HepG2 (cell line): ENCODE data around the gene SPATA31E1. TPM values are rescaled to one million over a fixed set of nuclear protein-coding genes. Genes with fewer than 3 reads are reported as not detected.

Experiments
- ATAC-seq: fragments of 200-7000 bp; cut with Tn5 transposase; 3 replicates; pipeline ENCODE4 v1.9.1; 2020; ENCODE audit warnings: mild to moderate bottlenecking, moderate library complexity
- BruUV-seq: library from RNA; stranded (reverse); fragments of 400-500 nt; replicated peaks from 2 replicates; lab custom pipeline; 2021; lab: Mats Ljungman, UMichigan
- CTCF ChIA-PET: fragments of 300-600 bp; formaldehyde crosslinking; extraction: SDS; loops from one replicate; lab custom pipeline; 2021; ENCODE audit warnings: low total read pairs, inconsistent platforms, low intra/inter-chr PET ratio; lab: Yijun Ruan, JAX
- POLR2A ChIA-PET: fragments of 350-600 bp; sonication (Branson Sonifier 250); formaldehyde crosslinking; loops from one replicate; lab custom pipeline; 2020; ENCODE audit warnings: antibody characterized with exemption, inconsistent platforms; lab: Yijun Ruan, JAX
- DNase-seq: peaks from one replicate; pipeline ENCODE4 v3.0.0-alpha.2; 2015; ENCODE audit warnings: low spot score
- FAIRE-seq: peaks from 3 replicates; lab custom pipeline; 2011; peaks lifted over from hg19 to GRCh38; lab: Jason Lieb, UNC
- H2AFZ ChIP-seq: one replicate; pipeline ENCODE4 v1.6.1; 2011; ENCODE audit warnings: low read length, inconsistent platforms
- H3K27ac ChIP-seq: fragments of 300-600 bp; 3 replicates; pipeline ENCODE4 v1.8.0; 2011; ENCODE audit warnings: mixed run types, mild to moderate bottlenecking, mixed read lengths, low read length, inconsistent platforms; ENCODE audit not compliant: insufficient read depth; ENCODE audit errors: extremely low read length
- H3K27me3 ChIP-seq, 2 experiments: fragments of 200-600 bp in 1 of 2; 2 replicates in 1 of 2; 3 replicates in 1 of 2; pipeline versions ENCODE4 v1.6.0 to v1.8.0; 2011; ENCODE audit warnings: low read length in 2 of 2, mild to moderate bottlenecking in 2 of 2, moderate library complexity in 2 of 2, inconsistent platforms in 1 of 2; ENCODE audit not compliant: insufficient read depth in 2 of 2, control insufficient read depth in 1 of 2
- H3K36me3 ChIP-seq, 2 experiments: fragments of 200-600 bp in 1 of 2; replicated peaks in 1 of 2; 2 replicates in 1 of 2; 3 replicates in 1 of 2; pipeline versions ENCODE4 v1.5.1 to v1.8.0; 2011; ENCODE audit warnings: low read length in 2 of 2, inconsistent platforms in 1 of 2; ENCODE audit not compliant: insufficient read depth in 2 of 2, control insufficient read depth in 1 of 2
- H3K4me1 ChIP-seq: 2 replicates; pipeline ENCODE4 v1.5.1; 2012; ENCODE audit warnings: low read length, inconsistent platforms; ENCODE audit not compliant: insufficient read depth
- H3K4me2 ChIP-seq: 2 replicates; pipeline ENCODE4 v1.6.0; 2011; ENCODE audit warnings: low read depth, low read length, inconsistent platforms
- H3K4me3 ChIP-seq, 3 experiments: fragments of 200-600 bp in 1 of 3; sonication (generic), shearing (Covaris generic) in 1 of 3; replicated peaks in 1 of 3; 2 replicates each; pipeline ENCODE4 v1.5.1; 2011 to 2016; ENCODE audit warnings: low read length in 3 of 3, inconsistent platforms in 2 of 3, low read depth in 2 of 3, mild to moderate bottlenecking in 2 of 3, control low read depth in 1 of 3, mixed read lengths in 1 of 3; ENCODE audit not compliant: insufficient read depth in 1 of 3
- H3K79me2 ChIP-seq: one replicate; pipeline ENCODE4 v1.6.1; 2011; ENCODE audit warnings: low read length, inconsistent platforms; ENCODE audit not compliant: insufficient read depth
- H3K9ac ChIP-seq: 2 replicates; pipeline ENCODE4 v1.6.0; 2011; ENCODE audit warnings: mild to moderate bottlenecking, low read depth, low read length, inconsistent platforms; ENCODE audit not compliant: insufficient read depth
- H3K9me3 ChIP-seq: 2 replicates; pipeline ENCODE4 v1.5.1; 2012; ENCODE audit warnings: mild to moderate bottlenecking, low read length
- H4K20me1 ChIP-seq: 2 replicates; pipeline ENCODE4 v1.6.0; 2011; ENCODE audit warnings: inconsistent platforms, mild to moderate bottlenecking, low read length, moderate library complexity; ENCODE audit not compliant: insufficient read depth
- CEBPB ChIP-seq: IDR thresholded peaks from 2 replicates; pipeline ENCODE4 v1.6.1; 2011; ENCODE audit warnings: low read depth, low read length, improper control_type of control experiment, borderline replicate concordance
- MAFK ChIP-seq, 2 experiments: IDR thresholded peaks in 1 of 2; conservative IDR thresholded peaks in 1 of 2; 2 replicates each; pipeline ENCODE4 v1.6.1; 2011; ENCODE audit warnings: improper control_type of control experiment in 2 of 2, low read length in 2 of 2
- POGZ ChIP-seq: sonication (generic); formaldehyde crosslinking; IDR thresholded peaks from 2 replicates; pipeline ENCODE4 v1.4.0; 2020; ENCODE audit warnings: mild to moderate bottlenecking, missing genetic modification reagents
- TARDBP ChIP-seq: sonication (generic); formaldehyde crosslinking; IDR thresholded peaks from 2 replicates; pipeline ENCODE4 v1.8.0; 2022; ENCODE audit warnings: mild to moderate bottlenecking, missing genetic modification reagents
- ZNF251 ChIP-seq: sonication (generic); formaldehyde crosslinking; IDR thresholded peaks from 2 replicates; pipeline ENCODE4 v1.9.0; 2021; ENCODE audit warnings: mild to moderate bottlenecking, missing genetic modification reagents
- ZNF530 ChIP-seq: sonication (generic); formaldehyde crosslinking; IDR thresholded peaks from 2 replicates; pipeline ENCODE4 v1.5.0; 2020; ENCODE audit warnings: low read depth, mild to moderate bottlenecking, missing genetic modification reagents
- ZNF749 ChIP-seq: sonication (generic); formaldehyde crosslinking; IDR thresholded peaks from 2 replicates; pipeline ENCODE4 v1.8.0; 2022; ENCODE audit warnings: mild to moderate bottlenecking, missing genetic modification reagents, moderate library complexity, borderline replicate concordance
- WGBS: methylation state at CpG from one replicate; pipeline ENCODE4 v1.1.6; 2017; ENCODE audit warnings: low lambda C conversion rate; 5-methylcytosine and 5-hydroxymethylcytosine counted together
- in situ Hi-C: cut with HindIII; loops from 2 replicates; pipeline ENCODE4 v1.10.0; 2017; ENCODE audit warnings: low pct_unique_long_range_greater_than_20kb; ENCODE audit not compliant: extremely low pct_ligation_motif_present
- intact Hi-C: fragments of 100-400 bp; cut with micrococcal nuclease; formaldehyde crosslinking; loops from one replicate; pipeline ENCODE4 v1.10.0; 2022; ENCODE audit not compliant: unreplicated experiment
- polyA plus RNA-seq, 8 experiments: library from polyadenylated mRNA; depleted of rRNA in 3 of 8; stranded (reverse) in 7 of 8; unstranded in 1 of 8; fragments of >200 nt; fragmentation: Illumina TruSeq in 4 of 8; extraction: Trizol in 4 of 8; gene quantifications; 2 replicates each; pipeline versions ENCODE4 v1.2.1 to v1.2.3, GENCODE V29; 2011 to 2016; ENCODE audit warnings: low read depth in 4 of 8, missing spikeins in 1 of 8, mixed read lengths in 1 of 8; ENCODE audit not compliant: insufficient read depth in 1 of 8
- total RNA-seq, 5 experiments: library from RNA; depleted of rRNA; stranded (reverse); fragments of >200 nt; fragmentation: Illumina TruSeq; extraction: Trizol; gene quantifications; 2 replicates each; pipeline ENCODE4 v1.2.3, GENCODE V29; 2016; ENCODE audit warnings: low read depth in 1 of 5

The SPATA31E1 gene
- total and polyA plus RNA-seq, 2 of the 13 experiments (the other 11 are each of a cell fraction or from before 2014, with no cell fraction given), result not detected

GRCh38 chr9:87891754-87892153, 9.1 kb downstream of the SPATA31E1 start:
- H3K4me2 ChIP-seq, result no peak overlapping the region
- DNase-seq, result no peak
- H3K9ac ChIP-seq, result no peak overlapping the region
- peaks cover 0 to 14% of the 10 kb centered on the region in 2 experiments; a peak in 3 of 5 replicates for H3K27me3 ChIP-seq
- no peak overlapping the region for H3K4me3 ChIP-seq
- no peaks in the 10 kb centered on the region for H3K4me1 ChIP-seq
- 58% methylated on average over 6 of the region's 6 CpGs for WGBS
- POLR2A ChIA-PET, result no interaction called here
- no peaks in the 10 kb centered on the region for H3K36me3 ChIP-seq
- no TSS peak for BruUV-seq
- no peaks in the 10 kb centered on the region for H3K9me3 ChIP-seq
- H3K79me2 ChIP-seq, result no peaks in the 10 kb centered on the region
- TF ChIP-seq ZNF251 (CRISPR knock-in tag) (no peak), ZNF530 (CRISPR knock-in tag) (no peak), ZNF749 (CRISPR knock-in tag) (no peak), CEBPB (peak; percentile 29; the same call in 1 of the 2 replicates)
- TF ChIP-seq, all 625 proteins: peak for 1
- Histone ChIP-seq H3K27ac (no peak overlapping the region), H2AFZ (no peak overlapping the region), H4K20me1 (no peaks in the 10 kb centered on the region)
- ATAC-seq, result no peak
- intact Hi-C loops, result no loop called here
- FAIRE-seq, result no peak
- CTCF ChIA-PET, result no interaction called here
- in situ Hi-C loops, result no loop called here

- in situ Hi-C loops, result no loop called here
- BruUV-seq, result no TSS peak
These were observed 10.3 kb downstream of the SPATA31E1 start for GRCh38 chr9:87892956-87893355.

More at GRCh38 chr9:87892956-87893355, 10.3 kb downstream of the SPATA31E1 start:
- FAIRE-seq, result no peak
- Histone ChIP-seq H3K9me3 (no peaks in the 10 kb centered on the region), H3K27me3 (peaks cover 0 to 3% of the 10 kb centered on the region in 2 experiments; a peak in 2 of 5 replicates), H3K36me3 (no peaks in the 10 kb centered on the region), H3K4me3 (no peak overlapping the region), H2AFZ (no peak overlapping the region), H4K20me1 (no peaks in the 10 kb centered on the region), H3K4me1 (no peaks in the 10 kb centered on the region), H3K9ac (no peak overlapping the region), H3K27ac (no peak overlapping the region), H3K4me2 (no peak overlapping the region), H3K79me2 (no peaks in the 10 kb centered on the region)
- no peak for DNase-seq
- peak in 1 of 2 experiments; percentile 16; a peak in 1 of 4 replicates for TF ChIP-seq MAFK (conservative IDR thresholded peaks at IDR 0.05 in 1 of 2, IDR thresholded peaks at IDR 0.05 in 1 of 2; ENCODE audit: low read length in 2 of 2)
- TF ChIP-seq POGZ, result no peak
- TF ChIP-seq TARDBP (CRISPR knock-in tag), result no peak
- 2% methylated on average over 4 of the region's 4 CpGs for WGBS
- CTCF ChIA-PET, result no interaction called here
- POLR2A ChIA-PET, result no interaction called here
- no peak for ATAC-seq
- intact Hi-C loops, result no loop called here
